ENCODE results near the gene ARL13B. TPM values are rescaled to one million over a fixed set of nuclear protein-coding genes. Genes with fewer than 3 reads are reported as not detected.

Gene ARL13B
- total and polyA plus RNA-seq, 2 donors (not counting 1 experiment from before 2014, with no cell fraction given) = 1.3 to 12.9 TPM

- no peak overlapping the region for H3K27ac Mint-ChIP-seq
- H4K20me1 ChIP-seq (ENCODE audit: control insufficient read depth, insufficient read depth, low read length, poor library complexity, severe bottlenecking) = no peaks in the 10 kb centered on the region
- H3K4me2 ChIP-seq (replicated peaks; ENCODE audit: low read depth, low read length, poor library complexity, severe bottlenecking) = no peak overlapping the region
- H3K9me3 Mint-ChIP-seq (ENCODE audit: insufficient read depth) = no peaks in the 10 kb centered on the region
- H3K4me3 Mint-ChIP-seq = no peak overlapping the region
- peaks cover 8% of the 10 kb centered on the region for H3K4me1 Mint-ChIP-seq
- no peaks in the 10 kb centered on the region for H3K27me3 ChIP-seq (replicated peaks in 1 of 4; ENCODE audit: control extremely low read depth in 1 of 4, control insufficient read depth in 3 of 4, insufficient read depth in 4 of 4, low read length in 3 of 4)
- no peaks in the 10 kb centered on the region for H3K9me3 ChIP-seq (ENCODE audit: control extremely low read depth in 1 of 3, control insufficient read depth in 2 of 3, insufficient read depth in 1 of 3, low read length in 2 of 3)
- H3K4me3 ChIP-seq (ENCODE audit: control extremely low read depth in 1 of 5, extremely low read depth in 1 of 5, insufficient read depth in 1 of 5, low read depth in 2 of 5, low read length in 4 of 5) = no peak overlapping the region
- H3K36me3 ChIP-seq (replicated peaks in 1 of 2; ENCODE audit: control extremely low read depth in 1 of 2, control insufficient read depth in 1 of 2, extremely low read depth in 1 of 2, insufficient read depth in 2 of 2, low read length in 1 of 2) = no peaks in the 10 kb centered on the region
- intact Hi-C loops (cut with micrococcal nuclease) = no loop called here
- H3K27ac ChIP-seq (ENCODE audit: low read length in 2 of 2) = no peak overlapping the region
- TF ChIP-seq EZH2 (IDR thresholded peaks at IDR 0.05; ENCODE audit: borderline replicate concordance, insufficient read depth, low read depth, low read length, poor library complexity, severe bottlenecking) (no peak), CTCF (IDR thresholded peaks at IDR 0.05) (no peak)
- H2AFZ ChIP-seq (ENCODE audit: insufficient read depth, low read depth, low read length, poor library complexity, severe bottlenecking) = no peak overlapping the region
- CTCF ChIA-PET = no interaction called here
- no peaks in the 10 kb centered on the region for H3K4me1 ChIP-seq (ENCODE audit: control insufficient read depth in 2 of 2, insufficient read depth in 2 of 2, low read length in 2 of 2)
- no peak for DNase-seq
- 100% methylated on average over 1 of the region's 1 CpG for WGBS (ENCODE audit: insufficient coverage)
- POLR2A ChIA-PET = no interaction called here
- no peaks in the 10 kb centered on the region for H3K27me3 Mint-ChIP-seq
- no peaks in the 10 kb centered on the region for H3K79me2 ChIP-seq (ENCODE audit: control insufficient read depth, insufficient read depth, low read length)
- ATAC-seq (ENCODE audit: low read depth) = no peak
- no peak overlapping the region for H3K9ac ChIP-seq (ENCODE audit: low read length)
Measured at GRCh38 chr3:94012185-94012584, 32.2 kb downstream of the ARL13B start.

- no peak overlapping the region for H3K9ac ChIP-seq (ENCODE audit: low read length)
- no peaks in the 10 kb centered on the region for H3K9me3 ChIP-seq (ENCODE audit: control extremely low read depth in 1 of 3, control insufficient read depth in 2 of 3, insufficient read depth in 1 of 3, low read length in 2 of 3)
- no peak overlapping the region for H3K4me3 Mint-ChIP-seq
- no peak overlapping the region for H3K27ac Mint-ChIP-seq
- ATAC-seq (ENCODE audit: low read depth) (no peak), DNase-seq (no peak)
- H3K4me1 Mint-ChIP-seq = peaks cover 8% of the 10 kb centered on the region
- intact Hi-C loops (cut with micrococcal nuclease) = no loop called here
- no CpG with 5 or more reads among the region's 1 CpG for WGBS (ENCODE audit: insufficient coverage)
- no peaks in the 10 kb centered on the region for H3K27me3 Mint-ChIP-seq
- H3K27me3 ChIP-seq (replicated peaks in 1 of 4; ENCODE audit: control extremely low read depth in 1 of 4, control insufficient read depth in 3 of 4, insufficient read depth in 4 of 4, low read length in 3 of 4) = no peaks in the 10 kb centered on the region
- H2AFZ ChIP-seq (ENCODE audit: insufficient read depth, low read depth, low read length, poor library complexity, severe bottlenecking) = no peak overlapping the region
- ChIA-PET CTCF (no interaction called here), POLR2A (no interaction called here)
- H4K20me1 ChIP-seq (ENCODE audit: control insufficient read depth, insufficient read depth, low read length, poor library complexity, severe bottlenecking) = no peaks in the 10 kb centered on the region
- H3K36me3 ChIP-seq (replicated peaks in 1 of 2; ENCODE audit: control extremely low read depth in 1 of 2, control insufficient read depth in 1 of 2, extremely low read depth in 1 of 2, insufficient read depth in 2 of 2, low read length in 1 of 2) = no peaks in the 10 kb centered on the region
- TF ChIP-seq CTCF (IDR thresholded peaks at IDR 0.05) (no peak), EZH2 (IDR thresholded peaks at IDR 0.05; ENCODE audit: borderline replicate concordance, insufficient read depth, low read depth, low read length, poor library complexity, severe bottlenecking) (no peak)
- no peaks in the 10 kb centered on the region for H3K9me3 Mint-ChIP-seq (ENCODE audit: insufficient read depth)
- H3K4me1 ChIP-seq (ENCODE audit: control insufficient read depth in 2 of 2, insufficient read depth in 2 of 2, low read length in 2 of 2) = no peaks in the 10 kb centered on the region
- H3K4me3 ChIP-seq (ENCODE audit: control extremely low read depth in 1 of 5, extremely low read depth in 1 of 5, insufficient read depth in 1 of 5, low read depth in 2 of 5, low read length in 4 of 5) = no peak overlapping the region
- no peak overlapping the region for H3K4me2 ChIP-seq (replicated peaks; ENCODE audit: low read depth, low read length, poor library complexity, severe bottlenecking)
- no peaks in the 10 kb centered on the region for H3K79me2 ChIP-seq (ENCODE audit: control insufficient read depth, insufficient read depth, low read length)
- H3K27ac ChIP-seq (ENCODE audit: low read length in 2 of 2) = no peak overlapping the region
Measured at GRCh38 chr3:94015025-94015424, 35.1 kb downstream of the ARL13B start.
